Measurements from ENCODE around the gene HBS1L.
"Not testable (repeated sequence)": the region's sequence is repeated elsewhere in the genome, so short reads cannot be mapped to it uniquely, and the experiment has no call there.

HBS1L gene

DNA sequence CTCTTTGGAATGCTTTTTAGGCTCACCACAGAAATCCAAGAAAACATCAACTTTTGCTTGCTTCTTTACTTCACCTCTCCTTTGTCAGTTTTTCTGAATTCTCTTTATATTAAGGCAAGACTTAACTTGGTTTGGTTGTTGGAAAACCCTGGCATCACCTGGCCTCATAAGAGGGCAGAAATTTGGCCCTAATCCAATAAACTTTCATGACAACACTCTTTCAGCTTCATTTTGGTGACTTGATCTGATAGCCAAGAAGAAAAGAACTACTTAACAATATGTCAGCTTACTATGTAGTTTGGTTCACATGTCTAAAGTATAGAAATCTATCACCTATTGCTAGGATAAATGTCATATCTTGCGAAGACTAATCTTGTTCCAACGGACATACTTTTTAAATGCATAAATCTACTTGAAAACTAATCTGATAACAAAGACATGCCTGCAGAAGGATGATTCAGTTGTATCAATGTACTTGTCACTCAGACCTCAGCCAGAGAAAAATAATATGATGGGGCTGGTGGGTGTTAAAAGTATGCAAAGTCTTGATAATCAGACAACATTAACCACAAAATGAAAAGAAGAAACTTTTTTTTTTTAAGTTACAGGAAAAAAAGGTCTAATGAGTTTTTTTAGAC lies 19.3 kb upstream of the HBS1L start:
- DNase-seq, result no peak

GRCh38 chr6:135073217-135073616 lies 18.6 kb upstream of the HBS1L start:
- no peak for DNase-seq

- no peak for DNase-seq
Observed at GRCh38 chr6:135072753-135073152, 18.1 kb upstream of the HBS1L start.

DNA sequence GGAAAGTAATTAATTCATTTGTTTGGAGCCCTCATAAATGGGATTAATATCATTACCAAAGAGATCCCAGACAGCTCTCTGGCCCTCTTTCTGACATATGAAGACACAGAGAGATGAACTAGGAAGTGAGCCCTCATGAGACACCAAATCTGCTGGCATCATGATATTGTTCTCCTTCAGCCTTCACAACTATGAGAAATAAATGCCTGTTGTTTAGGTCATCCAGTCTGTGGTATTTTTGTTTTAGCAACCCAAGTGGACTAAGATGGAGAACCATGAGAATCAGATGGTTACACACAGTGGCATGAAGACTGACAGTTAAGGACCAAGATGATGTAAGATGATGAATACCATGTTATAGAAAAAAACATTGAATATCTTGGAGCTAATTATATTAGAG lies 16.9 kb upstream of the HBS1L start:
- no peak for DNase-seq

- DNase-seq, result no peak
Observed at GRCh38 chr6:135067911-135068310, 13.3 kb upstream of the HBS1L start.

- peak in 1 of 2 experiments; percentile 40 for DNase-seq
Observed at GRCh38 chr6:135066806-135067205, 12.2 kb upstream of the HBS1L start.

DNA sequence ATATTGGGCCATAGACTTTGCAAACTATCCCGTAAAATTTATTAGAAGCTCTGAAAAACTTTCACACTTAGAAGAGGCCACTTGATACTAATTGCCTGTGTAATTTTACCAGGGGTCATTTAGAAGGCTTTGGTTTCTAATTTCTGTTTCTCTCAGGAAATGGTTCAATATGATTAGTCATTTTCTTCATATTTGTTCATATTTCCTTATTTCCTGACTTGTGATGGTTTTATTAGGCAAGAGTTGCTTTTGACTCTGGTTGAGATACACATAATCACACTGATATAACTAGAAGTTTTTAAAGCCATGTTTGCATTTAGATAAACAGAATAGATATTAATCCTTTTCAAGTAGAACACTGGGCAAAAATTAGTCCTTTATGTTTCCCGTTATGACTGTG lies 11.8 kb upstream of the HBS1L start:
- no peak for DNase-seq

DNA sequence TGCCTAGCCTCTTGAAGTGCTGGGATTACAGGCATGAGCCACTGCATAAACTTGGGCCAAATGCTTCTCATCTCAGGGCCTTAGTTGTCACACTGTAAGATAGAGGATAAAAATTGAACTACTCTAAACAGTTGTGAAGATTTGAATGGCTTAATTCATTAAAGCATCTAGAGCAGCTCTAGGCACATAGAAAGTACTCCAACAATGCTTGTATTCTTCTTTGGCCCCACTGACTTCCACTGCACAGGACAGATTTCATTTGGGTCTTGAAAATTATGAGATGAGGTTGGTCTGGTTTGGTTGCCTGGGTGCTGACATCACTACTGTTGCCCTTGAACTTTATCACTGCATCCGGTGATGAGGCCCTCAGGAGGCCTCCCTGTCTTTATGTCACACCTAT lies 10.0 kb upstream of the HBS1L start:
- DNase-seq, result no peak

- no peak for DNase-seq
Observed at GRCh38 chr6:135063926-135064325, 9.3 kb upstream of the HBS1L start.

GRCh38 chr6:135062735-135063134 lies 8.1 kb upstream of the HBS1L start:
- no peak for DNase-seq

DNA sequence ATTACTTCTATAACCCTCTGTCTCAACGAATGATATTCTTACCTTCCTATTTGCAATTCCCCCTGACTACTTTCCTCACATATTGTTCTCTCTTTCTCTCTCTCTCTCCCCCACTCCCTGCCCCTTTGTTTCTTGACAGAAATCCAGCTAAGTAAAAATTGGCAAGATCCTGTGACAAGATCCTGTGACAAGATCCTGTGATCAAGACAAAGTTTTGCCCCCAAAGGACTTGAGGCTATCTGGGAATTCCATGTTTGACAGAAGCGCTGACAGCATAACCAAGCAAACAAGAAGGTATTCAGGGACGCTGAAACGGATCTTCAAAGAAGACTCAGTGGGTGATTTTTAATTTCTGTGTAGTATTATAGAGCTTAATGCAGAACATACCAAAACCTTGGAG lies 5.5 kb upstream of the HBS1L start:
- no peak for DNase-seq

GRCh38 chr6:135058299-135058698 lies 3.7 kb upstream of the HBS1L start:
- DNase-seq, result not testable (repeated sequence)

- DNase-seq, result no peak
Observed at GRCh38 chr6:135056632-135057031, 2.0 kb upstream of the HBS1L start.

GRCh38 chr6:135054226-135054568 lies 425 bp downstream of the HBS1L start:
- DNase-seq, result no peak

DNA sequence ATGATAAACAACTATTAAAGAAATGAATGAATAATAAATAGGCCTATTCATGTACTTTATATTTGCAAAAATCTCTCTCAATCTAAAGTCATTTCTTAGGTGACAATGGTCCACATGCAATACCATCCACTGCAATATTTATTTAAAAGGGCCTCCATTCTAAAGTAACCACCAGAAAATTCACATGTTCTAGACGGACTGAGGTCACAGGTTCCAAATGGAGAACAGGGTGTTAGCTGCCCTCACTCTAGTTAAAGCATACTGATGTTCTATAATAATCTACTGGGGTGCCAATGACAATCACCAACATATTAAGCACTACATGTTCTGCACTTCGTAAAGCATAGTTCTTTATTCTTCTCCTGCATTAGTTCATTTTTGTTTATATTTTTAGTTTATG lies 1.2 kb downstream of the HBS1L start:
- no peak for DNase-seq

DNA sequence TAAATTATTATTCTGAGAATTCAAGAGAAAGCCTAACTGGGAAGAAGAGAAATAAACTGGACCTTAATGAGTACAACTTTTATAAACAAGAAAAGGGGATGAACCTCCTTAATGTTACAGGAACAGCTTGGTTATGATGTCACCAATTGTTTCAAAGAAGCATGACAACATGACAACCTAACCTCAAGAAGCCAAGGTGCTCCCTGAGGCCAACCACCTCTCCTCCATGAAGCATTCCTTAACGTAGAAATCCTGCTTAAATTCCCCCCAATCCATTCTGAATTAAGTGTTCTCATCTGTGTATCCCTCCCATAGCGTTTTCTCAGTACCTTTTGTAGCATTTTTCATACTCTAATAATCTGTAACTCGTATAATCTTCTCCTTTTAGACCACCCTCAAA lies 1.7 kb downstream of the HBS1L start:
- no peak for DNase-seq

DNA sequence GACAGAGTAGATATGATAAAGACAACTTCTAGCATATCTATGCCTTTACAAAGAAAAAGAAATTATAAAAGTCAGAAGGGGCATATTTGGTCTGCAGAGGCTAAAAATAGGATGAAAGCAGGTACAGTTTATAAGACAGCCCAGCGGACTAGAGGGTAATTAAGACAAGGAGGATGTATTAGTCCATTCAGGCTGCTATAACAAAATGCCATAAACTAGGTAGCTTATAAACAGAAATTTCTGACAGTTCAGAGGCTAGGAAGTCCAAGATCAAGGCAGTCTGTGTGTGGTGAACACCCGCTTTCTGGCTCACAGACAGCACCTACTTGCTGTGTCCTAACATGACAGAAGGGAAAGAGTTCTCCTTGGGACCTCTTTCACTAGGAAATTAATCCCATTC lies 5.7 kb downstream of the HBS1L start:
- DNase-seq, result no peak

DNA sequence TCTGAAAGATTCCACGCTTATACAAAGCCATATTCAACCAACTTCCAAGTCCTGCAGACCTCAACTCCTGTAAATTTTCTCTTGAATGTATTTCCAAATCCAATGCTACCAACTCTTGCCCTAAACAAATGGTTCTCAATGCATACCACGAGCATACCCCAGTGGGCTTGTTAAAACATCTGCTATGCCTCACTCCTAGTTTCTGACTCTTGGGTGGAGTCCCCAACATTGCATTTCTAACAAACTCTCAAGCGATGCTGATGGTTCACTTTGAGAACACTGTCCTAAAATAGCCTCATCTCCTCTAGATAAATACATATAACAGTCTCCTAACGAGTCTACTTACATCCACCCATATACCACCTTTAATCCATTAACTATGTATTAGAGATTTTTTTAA lies 7.3 kb downstream of the HBS1L start:
- no peak for DNase-seq

DNA sequence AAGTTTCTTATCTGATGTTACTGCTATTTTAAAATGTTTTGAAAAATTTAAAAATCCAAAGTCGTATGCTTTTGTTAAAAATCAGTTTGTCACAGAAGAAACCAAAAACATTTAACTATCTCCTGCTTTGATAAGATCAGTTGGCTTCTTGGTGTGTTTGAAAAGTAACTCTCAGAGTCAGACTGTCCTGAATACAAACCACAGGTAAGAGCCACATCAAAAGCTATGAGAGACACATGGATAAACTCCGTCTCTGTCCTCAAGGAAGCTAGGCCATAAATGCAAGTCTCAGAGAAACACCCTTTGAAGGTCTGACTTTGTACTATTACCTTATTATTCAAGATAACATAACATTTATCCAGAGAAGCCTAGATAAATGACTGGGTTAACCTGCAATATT lies 7.7 kb downstream of the HBS1L start:
- DNase-seq, result no peak

GRCh38 chr6:135044639-135045038 lies 10.0 kb downstream of the HBS1L start:
- DNase-seq, result no peak

- no peak for DNase-seq
Observed at GRCh38 chr6:135043846-135044245, 10.8 kb downstream of the HBS1L start.

- DNase-seq, result no peak
Observed at GRCh38 chr6:135043364-135043763, 11.3 kb downstream of the HBS1L start.

- no peak for DNase-seq
Observed at GRCh38 chr6:135038335-135038734, 16.3 kb downstream of the HBS1L start.

- no peak for DNase-seq
Observed at GRCh38 chr6:135037541-135037940, 17.1 kb downstream of the HBS1L start.

- no peak for DNase-seq
Observed at GRCh38 chr6:135036731-135037420, 17.7 kb downstream of the HBS1L start.
